DLD1 (cell line): ENCODE results near the gene DPY19L1.
"Not testable (repeated sequence)": the region's sequence is repeated elsewhere in the genome, so short reads cannot be mapped to it uniquely, and the experiment has no call there.

ENCODE experiments used
- in situ Hi-C: cut with HindIII; loops from 2 replicates; pipeline ENCODE4 v1.10.0; 2017; ENCODE audit warnings: low sequenced_read_pairs

Gene DPY19L1

DNA sequence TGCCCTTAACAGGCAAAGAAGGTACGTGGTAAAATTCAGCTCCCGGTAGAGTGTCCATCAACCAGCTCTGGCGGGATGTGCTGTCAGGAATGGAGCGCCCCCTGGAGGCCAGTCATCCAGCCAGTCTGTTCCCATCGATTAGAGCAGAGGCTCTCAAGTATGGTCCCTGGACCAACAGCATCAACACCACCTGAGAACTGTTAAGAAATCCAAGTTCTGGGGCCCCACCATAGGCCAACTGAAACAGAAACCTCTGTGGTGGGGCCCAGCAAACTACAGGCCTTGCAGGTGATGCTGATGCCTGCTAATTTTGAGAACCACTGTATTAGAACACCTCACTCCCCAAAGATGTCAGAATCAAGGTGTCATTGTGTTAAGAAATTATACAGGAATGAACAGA lies 109.2 kb downstream of the DPY19L1 start:
- in situ Hi-C loops = no loop called here

DNA sequence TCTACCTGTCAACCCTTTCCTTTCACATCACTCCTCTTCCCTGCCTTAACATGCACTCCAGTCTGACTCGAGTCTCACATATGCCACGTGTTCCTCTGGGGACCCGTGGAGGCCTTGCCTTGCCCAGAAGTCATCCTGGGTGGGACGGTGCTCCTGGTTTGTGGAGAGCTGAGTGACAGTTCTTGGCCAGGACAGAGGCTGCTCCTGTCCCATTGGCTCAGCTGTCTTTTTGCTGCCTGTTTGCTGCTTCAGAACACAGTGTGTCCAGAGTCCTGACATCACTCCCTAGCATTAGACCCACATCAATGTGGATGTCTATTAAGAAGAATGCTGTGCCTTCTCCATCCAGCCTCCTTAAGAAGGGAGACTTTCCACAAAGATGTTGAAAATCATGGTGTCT lies 116.8 kb downstream of the DPY19L1 start:
- in situ Hi-C loops = not testable (repeated sequence)

- in situ Hi-C loops = not testable (repeated sequence)
Observed at GRCh38 chr7:34919038-34919437, 118.2 kb downstream of the DPY19L1 start.

DNA sequence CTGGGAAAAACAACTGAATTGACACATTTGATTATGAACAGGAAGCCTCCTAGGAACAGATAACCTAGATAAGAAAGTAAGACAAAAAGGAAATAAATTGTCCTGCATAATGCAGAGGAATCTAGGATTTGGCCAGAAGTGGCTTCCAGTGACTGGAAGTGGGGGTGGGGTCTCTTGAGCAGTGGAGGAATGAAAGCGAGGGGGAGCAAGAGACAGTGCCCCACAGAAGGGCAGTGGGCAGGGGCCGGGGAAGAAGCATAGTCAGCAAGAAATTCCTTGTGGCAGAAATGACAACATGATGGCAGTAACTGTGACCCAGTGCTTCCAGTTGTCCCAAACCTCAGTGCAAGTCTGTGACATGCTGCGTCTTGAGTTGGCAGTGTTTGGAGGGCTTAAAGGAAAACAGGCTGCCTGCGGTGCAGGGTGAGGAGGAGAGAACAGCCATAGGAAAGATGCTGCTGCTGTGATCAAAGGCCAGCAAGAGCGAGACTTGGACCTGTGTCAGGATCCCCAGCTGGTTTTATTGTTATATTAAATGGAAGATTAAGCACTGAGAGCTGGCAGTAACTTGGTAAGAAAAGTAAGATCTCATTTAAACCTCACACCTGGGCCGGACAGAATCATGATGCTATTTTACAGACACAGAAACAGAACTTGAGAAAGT lies 119.0 kb downstream of the DPY19L1 start:
- in situ Hi-C loops = not testable (repeated sequence)

GRCh38 chr7:34917515-34917914 lies 119.8 kb downstream of the DPY19L1 start:
- in situ Hi-C loops = not testable (repeated sequence)

DNA sequence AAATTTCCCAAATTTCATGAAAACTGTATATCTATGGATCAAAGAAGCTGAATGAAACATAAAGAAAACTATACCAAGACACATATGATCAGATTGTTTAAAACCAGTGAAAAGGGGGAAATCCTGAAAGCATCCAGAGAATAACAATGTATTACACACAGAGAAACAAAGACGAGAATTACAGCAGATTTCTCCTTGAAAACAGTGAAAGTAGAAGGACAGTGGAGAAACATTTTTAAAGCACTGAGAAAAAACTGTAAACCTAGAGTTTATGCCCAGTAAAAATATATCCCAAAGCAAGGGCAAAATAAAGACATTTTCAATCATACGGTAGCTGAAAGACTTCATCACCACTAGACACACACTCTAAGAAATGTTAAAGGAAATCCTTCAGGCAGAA lies 121.0 kb downstream of the DPY19L1 start:
- in situ Hi-C loops = no loop called here

DNA sequence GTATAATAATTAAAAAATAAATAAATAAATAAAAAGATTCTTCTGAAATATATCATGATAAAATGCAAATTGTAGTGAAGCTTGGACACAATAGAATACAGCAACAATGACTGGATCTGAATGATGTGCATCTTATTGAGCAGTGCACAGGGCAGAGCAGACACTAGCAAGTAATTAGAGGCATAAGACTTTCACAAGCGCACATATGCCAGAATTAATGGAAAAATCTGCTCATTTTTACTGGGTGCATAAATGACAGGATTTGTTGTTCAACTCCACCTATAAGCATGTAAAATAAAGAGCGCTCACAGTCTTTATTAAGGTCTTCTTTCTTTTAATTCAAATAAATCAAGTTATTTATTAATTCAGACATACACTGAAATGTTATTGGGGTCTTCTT lies 125.0 kb downstream of the DPY19L1 start:
- in situ Hi-C loops = no loop called here

- in situ Hi-C loops = not testable (repeated sequence)
Observed at GRCh38 chr7:34906266-34906850, 130.9 kb downstream of the DPY19L1 start.

DNA sequence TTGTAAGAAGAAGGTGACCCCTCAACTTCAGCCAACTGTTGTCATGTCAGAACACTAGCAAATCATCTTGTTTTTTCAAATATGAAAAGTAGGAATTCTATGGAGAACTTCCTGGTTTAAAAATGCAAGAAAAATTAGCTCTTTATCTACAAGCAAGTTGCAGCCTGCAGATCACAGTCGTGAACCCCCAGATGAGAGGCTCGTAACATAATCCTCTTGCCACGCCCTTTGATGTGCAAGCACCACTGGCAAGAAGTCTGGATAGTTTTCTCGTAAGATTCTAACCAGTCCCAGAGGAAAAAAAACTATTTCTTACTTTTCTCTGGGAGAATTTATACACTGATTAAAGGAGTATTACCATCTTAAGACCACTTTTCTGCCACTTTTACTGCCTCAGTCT lies 132.3 kb downstream of the DPY19L1 start:
- in situ Hi-C loops = no loop called here

DNA sequence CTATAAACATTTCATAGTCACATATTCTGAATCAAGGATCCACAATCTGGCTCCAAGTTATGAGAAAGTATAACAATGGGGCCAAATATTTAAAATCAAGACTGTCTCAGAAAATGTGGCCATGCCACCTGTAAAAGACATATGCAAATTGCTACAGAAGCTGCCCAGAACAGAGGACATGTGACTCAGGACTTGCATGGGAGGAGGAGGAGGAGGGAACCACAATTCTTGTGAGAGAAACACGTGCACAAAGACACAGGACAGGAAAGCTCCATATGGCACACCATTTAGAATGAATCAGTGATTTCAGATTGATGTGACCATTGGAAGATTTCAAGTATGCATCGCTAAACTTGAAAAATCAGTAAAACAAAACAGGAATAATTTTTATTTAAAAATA lies 133.4 kb downstream of the DPY19L1 start:
- in situ Hi-C loops = not testable (repeated sequence)

DNA sequence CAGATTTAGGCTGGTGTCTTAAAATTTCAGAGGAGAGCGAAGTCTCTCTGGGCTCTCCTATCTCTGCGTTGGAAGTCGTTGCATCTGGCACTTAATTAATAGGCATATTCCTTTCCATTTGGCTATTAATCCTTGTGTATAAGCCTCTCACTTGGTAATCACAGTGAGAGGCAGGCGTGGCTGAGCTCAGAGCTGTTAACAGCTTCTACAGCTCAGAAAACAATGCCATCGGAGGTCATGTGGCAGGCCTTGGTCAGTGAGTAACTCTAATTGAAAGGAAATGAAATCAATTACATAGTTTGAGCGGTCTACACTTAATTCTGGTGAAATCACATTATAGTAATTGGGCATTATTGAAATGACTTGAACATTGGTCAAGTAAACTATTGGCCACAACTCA lies 135.1 kb downstream of the DPY19L1 start:
- in situ Hi-C loops = no loop called here

DNA sequence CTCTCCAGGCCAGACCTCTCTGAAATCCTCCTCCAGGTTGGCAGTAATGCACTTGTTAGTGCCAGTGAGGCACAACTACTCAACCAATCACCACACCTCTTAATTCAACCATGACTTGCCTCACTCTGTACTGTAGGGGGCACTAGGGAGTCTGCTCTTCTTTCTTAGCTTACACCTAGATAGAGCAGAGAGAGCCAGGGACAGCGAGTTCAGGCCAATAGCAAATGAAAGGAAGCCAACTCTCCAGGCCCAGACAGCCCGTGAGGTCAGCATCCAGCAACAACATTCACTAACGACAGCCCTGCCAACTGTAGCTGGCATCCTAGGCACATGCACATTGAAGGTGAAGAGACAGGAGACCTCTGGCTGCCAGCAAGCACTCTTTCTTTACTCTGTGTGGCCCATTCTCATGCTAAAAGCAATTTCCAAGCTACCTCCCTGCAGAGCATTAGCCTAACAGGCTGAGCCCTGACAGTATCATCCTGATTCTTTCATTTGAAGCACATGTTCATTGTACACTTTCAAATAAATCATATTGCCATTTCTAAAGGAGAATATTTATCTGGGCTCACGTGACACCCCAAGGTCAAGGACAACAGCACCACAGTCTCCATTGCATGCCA lies 136.3 kb downstream of the DPY19L1 start:
- in situ Hi-C loops = no loop called here

DNA sequence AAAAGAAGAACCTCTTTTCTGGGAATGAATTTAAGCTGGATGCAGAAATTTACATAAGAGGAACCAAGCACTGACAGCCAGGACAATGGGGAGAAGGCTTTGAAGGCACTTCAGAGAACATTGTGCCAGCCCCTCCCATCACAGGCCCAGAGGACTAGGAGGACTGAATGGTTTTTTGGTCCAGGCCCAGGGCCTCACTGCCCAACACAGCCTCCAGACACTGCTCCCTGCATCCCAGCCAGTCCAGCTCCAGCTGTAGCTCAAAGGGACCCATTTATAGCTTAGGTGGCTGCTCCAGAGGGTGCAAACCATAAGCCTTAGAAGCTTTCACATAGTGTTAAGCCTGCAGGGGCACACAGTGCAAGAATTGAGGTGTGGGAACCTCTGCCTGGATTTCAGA lies 142.1 kb downstream of the DPY19L1 start:
- in situ Hi-C loops = no loop called here

DNA sequence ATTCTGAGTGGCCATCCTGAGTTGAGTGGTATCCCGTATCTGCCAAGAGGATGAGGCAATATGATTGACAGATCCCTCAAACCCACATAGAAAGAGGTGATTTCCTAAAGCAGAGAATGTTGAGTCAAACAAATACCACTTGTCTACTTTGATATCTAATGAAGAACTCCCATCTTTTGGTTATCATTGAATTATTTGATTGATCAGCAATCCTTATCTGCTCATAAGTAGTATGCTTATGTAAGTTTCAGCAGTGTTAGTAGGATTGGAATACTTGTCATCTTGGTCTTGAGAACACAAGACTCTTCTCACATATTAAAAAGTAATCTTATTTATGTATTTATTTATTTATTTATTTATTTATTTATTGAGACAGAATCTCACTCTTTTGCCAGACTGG lies 147.3 kb downstream of the DPY19L1 start:
- in situ Hi-C loops = no loop called here

- in situ Hi-C loops = no loop called here
Observed at GRCh38 chr7:34886856-34887255, 150.4 kb downstream of the DPY19L1 start.

DNA sequence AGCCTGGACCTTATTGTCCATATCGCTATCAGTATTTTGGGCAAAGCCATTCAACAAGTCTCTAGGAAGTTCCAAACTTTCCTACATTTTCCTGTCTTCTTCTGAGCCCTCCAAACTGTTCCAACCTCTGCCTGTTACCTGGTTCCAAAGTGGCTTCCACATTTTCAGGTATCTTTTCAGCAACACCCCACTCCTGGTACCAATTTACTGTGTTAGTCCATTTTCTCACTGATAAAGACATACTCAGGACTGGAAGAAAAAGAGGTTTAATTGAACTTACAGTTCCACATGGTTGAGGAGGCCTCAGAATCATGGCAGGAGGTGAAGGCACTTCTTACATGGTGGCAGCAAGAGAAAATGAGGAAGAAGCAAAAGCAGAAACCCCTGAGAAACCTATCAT lies 153.4 kb downstream of the DPY19L1 start:
- in situ Hi-C loops = not testable (repeated sequence)

DNA sequence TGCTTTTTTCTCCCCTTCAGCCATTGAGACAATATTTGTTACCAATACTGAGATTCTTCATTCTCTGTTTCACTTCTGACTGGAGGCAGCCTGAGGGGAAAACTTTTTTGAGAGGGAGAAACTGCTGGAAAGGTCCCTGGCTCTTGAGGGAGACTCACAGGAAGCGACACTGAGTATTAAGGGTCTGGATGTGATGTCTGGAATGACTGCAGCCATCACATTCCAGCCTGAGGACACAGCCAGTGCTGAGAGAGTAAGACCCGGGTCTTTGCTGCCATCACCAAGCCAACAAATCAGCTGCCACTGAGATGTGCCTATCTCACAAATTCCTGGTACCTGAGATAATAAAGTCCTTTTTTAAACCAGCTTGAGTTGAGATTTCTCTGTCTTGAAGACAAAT lies 157.4 kb downstream of the DPY19L1 start:
- in situ Hi-C loops = no loop called here

GRCh38 chr7:34878944-34879735 lies 158.1 kb downstream of the DPY19L1 start:
- in situ Hi-C loops = not testable (repeated sequence)
